Activated CD4-positive, alpha-beta T cell treated with anti-CD3 and anti-CD28 coated beads, Interleukin-2, amount 10 ng/mL, durations not matched to agents 24 days and 14 days (primary cell): ENCODE measurements around the gene AGTR1. TPM values are rescaled to one million over a fixed set of nuclear protein-coding genes. Genes with fewer than 3 reads are reported as not detected.

Source experiments
- DNase-seq: peaks from one replicate; pipeline ENCODE4 v3.0.0; 2022
- H3K27ac Mint-ChIP-seq: one replicate; pipeline ENCODE4 v1.8.0; 2022; ENCODE audit warnings: mild to moderate bottlenecking, mixed read lengths
- H3K27me3 Mint-ChIP-seq: one replicate; pipeline ENCODE4 v1.8.0; 2022; ENCODE audit warnings: mixed read lengths
- H3K36me3 Mint-ChIP-seq: one replicate; pipeline ENCODE4 v1.8.0; 2022; ENCODE audit warnings: low read depth, mild to moderate bottlenecking, mixed read lengths
- H3K4me1 Mint-ChIP-seq: one replicate; pipeline ENCODE4 v1.8.0; 2021; ENCODE audit warnings: mixed read lengths
- H3K4me3 Mint-ChIP-seq: one replicate; pipeline ENCODE4 v1.8.0; 2022; ENCODE audit warnings: mild to moderate bottlenecking, moderate library complexity, mixed read lengths
- H3K9me3 Mint-ChIP-seq: one replicate; pipeline ENCODE4 v1.8.0; 2021; ENCODE audit warnings: mixed read lengths
- intact Hi-C: fragments of 100-400 bp; cut with micrococcal nuclease; formaldehyde crosslinking; loops from one replicate; pipeline ENCODE4 v1.15.1; 2023
- total RNA-seq: library from RNA; stranded (reverse); gene quantifications from 2 replicates; pipeline ENCODE4 v1.2.3, GENCODE V29; 2022

Gene AGTR1
- total RNA-seq, result not detected in 2 replicates

GRCh38 chr3:148697306-148698189 is at the start of gene AGTR1:
Gene AGTR1 (plus strand): TSS chr3:148697903. CDS start chr3:148741036, 43,133 bp downstream.
- intact Hi-C loops, result no loop called here
- Mint-ChIP-seq H3K9me3 (no peaks in the 10 kb centered on the region), H3K36me3 (no peaks in the 10 kb centered on the region), H3K4me3 (no peak within 1 kb of the TSS), H3K4me1 (no peaks in the 10 kb centered on the region), H3K27ac (no peak within 1 kb of the TSS), H3K27me3 (peaks cover 21% of the 10 kb centered on the region)
- no peak for DNase-seq

GRCh38 chr3:148648685-148649352 is 48.9 kb upstream of the AGTR1 start:
- Mint-ChIP-seq H3K27ac (no peak overlapping the region), H3K4me3 (no peak overlapping the region), H3K4me1 (no peaks in the 10 kb centered on the region), H3K27me3 (no peaks in the 10 kb centered on the region), H3K36me3 (no peaks in the 10 kb centered on the region), H3K9me3 (no peaks in the 10 kb centered on the region)
- DNase-seq, result no peak
- intact Hi-C loops, result no loop called here

- DNase-seq, result no peak
- H3K36me3 Mint-ChIP-seq, result no peaks in the 10 kb centered on the region
These were observed 46.2 kb upstream of the AGTR1 start for GRCh38 chr3:148651549-148651948.

GRCh38 chr3:148654433-148654832 is 43.3 kb upstream of the AGTR1 start:
- DNase-seq, result no peak
- H3K9me3 Mint-ChIP-seq, result no peaks in the 10 kb centered on the region

More at GRCh38 chr3:148651549-148651948, 46.2 kb upstream of the AGTR1 start:
- Mint-ChIP-seq H3K27me3 (no peaks in the 10 kb centered on the region), H3K4me3 (no peak overlapping the region), H3K27ac (no peak overlapping the region), H3K4me1 (no peaks in the 10 kb centered on the region), H3K9me3 (no peaks in the 10 kb centered on the region)
- intact Hi-C loops, result no loop called here

GRCh38 chr3:148657470-148657869 is 40.2 kb upstream of the AGTR1 start:
- Mint-ChIP-seq H3K4me1 (no peaks in the 10 kb centered on the region), H3K27ac (no peak overlapping the region)

More at GRCh38 chr3:148654433-148654832, 43.3 kb upstream of the AGTR1 start:
- no peaks in the 10 kb centered on the region for H3K27me3 Mint-ChIP-seq
- intact Hi-C loops, result no loop called here
- no peak overlapping the region for H3K27ac Mint-ChIP-seq
- no peaks in the 10 kb centered on the region for H3K4me1 Mint-ChIP-seq
- H3K36me3 Mint-ChIP-seq, result no peaks in the 10 kb centered on the region
- H3K4me3 Mint-ChIP-seq, result no peak overlapping the region

GRCh38 chr3:148659512-148659911 is 38.2 kb upstream of the AGTR1 start:
- intact Hi-C loops, result no loop called here
- Mint-ChIP-seq H3K4me1 (no peaks in the 10 kb centered on the region), H3K36me3 (no peaks in the 10 kb centered on the region), H3K27ac (no peak overlapping the region), H3K27me3 (no peaks in the 10 kb centered on the region), H3K9me3 (no peaks in the 10 kb centered on the region), H3K4me3 (no peak overlapping the region)
- DNase-seq, result no peak

More at GRCh38 chr3:148657470-148657869, 40.2 kb upstream of the AGTR1 start:
- no peak for DNase-seq
- Mint-ChIP-seq H3K36me3 (no peaks in the 10 kb centered on the region), H3K27me3 (no peaks in the 10 kb centered on the region), H3K4me3 (no peak overlapping the region), H3K9me3 (no peaks in the 10 kb centered on the region)
- intact Hi-C loops, result no loop called here

- H3K27me3 Mint-ChIP-seq, result no peaks in the 10 kb centered on the region
- no peaks in the 10 kb centered on the region for H3K4me1 Mint-ChIP-seq
- intact Hi-C loops, result no loop called here
- H3K27ac Mint-ChIP-seq, result no peak overlapping the region
- H3K36me3 Mint-ChIP-seq, result no peaks in the 10 kb centered on the region
- no peak for DNase-seq
- no peaks in the 10 kb centered on the region for H3K9me3 Mint-ChIP-seq
- no peak overlapping the region for H3K4me3 Mint-ChIP-seq
These were observed 17.4 kb upstream of the AGTR1 start for GRCh38 chr3:148680289-148680688.

- Mint-ChIP-seq H3K27ac (no peak overlapping the region), H3K4me1 (no peaks in the 10 kb centered on the region), H3K4me3 (no peak overlapping the region), H3K27me3 (no peaks in the 10 kb centered on the region), H3K9me3 (no peaks in the 10 kb centered on the region), H3K36me3 (no peaks in the 10 kb centered on the region)
- intact Hi-C loops, result no loop called here
- DNase-seq, result no peak
These were observed 16.6 kb upstream of the AGTR1 start for GRCh38 chr3:148681080-148681479.

- intact Hi-C loops, result no loop called here
- Mint-ChIP-seq H3K27ac (no peak overlapping the region), H3K4me3 (no peak overlapping the region), H3K27me3 (no peaks in the 10 kb centered on the region), H3K36me3 (no peaks in the 10 kb centered on the region), H3K9me3 (no peaks in the 10 kb centered on the region), H3K4me1 (no peaks in the 10 kb centered on the region)
- DNase-seq, result no peak
These were observed 14.7 kb upstream of the AGTR1 start for GRCh38 chr3:148682997-148683396.

GRCh38 chr3:148694116-148694515 is 3.6 kb upstream of the AGTR1 start:
- Mint-ChIP-seq H3K27me3 (peaks cover 18% of the 10 kb centered on the region), H3K36me3 (no peaks in the 10 kb centered on the region), H3K4me3 (no peak overlapping the region), H3K27ac (no peak overlapping the region), H3K4me1 (no peaks in the 10 kb centered on the region), H3K9me3 (no peaks in the 10 kb centered on the region)
- intact Hi-C loops, result no loop called here
- no peak for DNase-seq

- Mint-ChIP-seq H3K36me3 (no peaks in the 10 kb centered on the region), H3K4me3 (no peak overlapping the region), H3K4me1 (no peaks in the 10 kb centered on the region), H3K27me3 (peaks cover 21% of the 10 kb centered on the region), H3K27ac (no peak overlapping the region), H3K9me3 (no peaks in the 10 kb centered on the region)
- DNase-seq, result no peak
- intact Hi-C loops, result no loop called here
These were observed 597 bp downstream of the AGTR1 start for GRCh38 chr3:148698190-148698810.

- Mint-ChIP-seq H3K9me3 (no peaks in the 10 kb centered on the region), H3K27ac (no peak overlapping the region), H3K27me3 (no peaks in the 10 kb centered on the region), H3K4me3 (no peak overlapping the region), H3K36me3 (no peaks in the 10 kb centered on the region), H3K4me1 (no peaks in the 10 kb centered on the region)
- no peak for DNase-seq
- intact Hi-C loops, result no loop called here
These were observed 7.6 kb downstream of the AGTR1 start for GRCh38 chr3:148705314-148705713.

- H3K27me3 Mint-ChIP-seq, result no peaks in the 10 kb centered on the region
- no peaks in the 10 kb centered on the region for H3K9me3 Mint-ChIP-seq
- no peak for DNase-seq
- no peak overlapping the region for H3K4me3 Mint-ChIP-seq
- H3K36me3 Mint-ChIP-seq, result no peaks in the 10 kb centered on the region
- intact Hi-C loops, result no loop called here
- no peak overlapping the region for H3K27ac Mint-ChIP-seq
- H3K4me1 Mint-ChIP-seq, result no peaks in the 10 kb centered on the region
These were observed 10.1 kb downstream of the AGTR1 start for GRCh38 chr3:148707601-148708380.
